ENCODE measurements around the gene GLP2R. TPM values are rescaled to one million over a fixed set of nuclear protein-coding genes. Genes with fewer than 3 reads are reported as not detected.

Gene GLP2R
- total RNA-seq, 1 donor from 2014 or later, result not detected

GRCh38 chr17:9897372-9897968 is 71.7 kb downstream of the GLP2R start:
- intact Hi-C loops (cut with micrococcal nuclease), result no loop called here

GRCh38 chr17:9898812-9899211 is 73.1 kb downstream of the GLP2R start:
- intact Hi-C loops (cut with micrococcal nuclease), result no loop called here

GRCh38 chr17:9899280-9900043 is 73.7 kb downstream of the GLP2R start:
- intact Hi-C loops (cut with micrococcal nuclease), result no loop called here

GRCh38 chr17:9900044-9900594 is 74.4 kb downstream of the GLP2R start:
- intact Hi-C loops (cut with micrococcal nuclease), result no loop called here

- intact Hi-C loops (cut with micrococcal nuclease), result no loop called here
Observed at GRCh38 chr17:9900784-9901183, 75.1 kb downstream of the GLP2R start.

GRCh38 chr17:9902120-9902519 is 76.4 kb downstream of the GLP2R start:
- intact Hi-C loops (cut with micrococcal nuclease), result no loop called here

GRCh38 chr17:9904277-9905077 is 78.8 kb downstream of the GLP2R start:
- intact Hi-C loops (cut with micrococcal nuclease), result no loop called here

GRCh38 chr17:9905078-9905415 is 79.3 kb downstream of the GLP2R start, which contains the start of gene RCVRN:
RCVRN (minus strand) TSS chr17:9905271; CDS start chr17:9905180, 91 bp downstream.
- intact Hi-C loops (cut with micrococcal nuclease), result no loop called here

- intact Hi-C loops (cut with micrococcal nuclease), result no loop called here
Observed at GRCh38 chr17:9905902-9906301, 80.2 kb downstream of the GLP2R start.

- intact Hi-C loops (cut with micrococcal nuclease), result no loop called here
Observed at GRCh38 chr17:9906616-9907015, 80.9 kb downstream of the GLP2R start.

GRCh38 chr17:9907131-9907530 is 81.4 kb downstream of the GLP2R start:
- intact Hi-C loops (cut with micrococcal nuclease), result no loop called here

GRCh38 chr17:9907883-9908648 is 82.3 kb downstream of the GLP2R start:
- intact Hi-C loops (cut with micrococcal nuclease), result no loop called here

GRCh38 chr17:9908649-9909042 is 82.9 kb downstream of the GLP2R start:
- intact Hi-C loops (cut with micrococcal nuclease), result no loop called here

GRCh38 chr17:9911089-9911488 is 85.4 kb downstream of the GLP2R start:
- intact Hi-C loops (cut with micrococcal nuclease), result no loop called here

GRCh38 chr17:9912121-9913099 is 86.7 kb downstream of the GLP2R start:
- intact Hi-C loops (cut with micrococcal nuclease), result no loop called here

- intact Hi-C loops (cut with micrococcal nuclease), result no loop called here
Observed at GRCh38 chr17:9913476-9913875, 87.8 kb downstream of the GLP2R start.

- intact Hi-C loops (cut with micrococcal nuclease), result no loop called here
Observed at GRCh38 chr17:9916108-9916507, 90.4 kb downstream of the GLP2R start.

- intact Hi-C loops (cut with micrococcal nuclease), result no loop called here
Observed at GRCh38 chr17:9917131-9917530, 91.4 kb downstream of the GLP2R start.

- intact Hi-C loops (cut with micrococcal nuclease), result no loop called here
Observed at GRCh38 chr17:9917801-9918200, 92.1 kb downstream of the GLP2R start.

- intact Hi-C loops (cut with micrococcal nuclease), result no loop called here
Observed at GRCh38 chr17:9918352-9918751, 92.6 kb downstream of the GLP2R start.

Data from T-helper 2 cell treated with Interferon-gamma antibody and Interleukin-4, amounts not matched to agents 100 ng/mL and 5 ng/mL, for 36 hours (primary cell).